HEK293 (cell line): ENCODE results near the gene TMEM121.

Experiments used
- CTCF ChIA-PET: fragments of 350-600 bp; formaldehyde crosslinking; extraction: SDS; loops from one replicate; lab custom pipeline; 2021; ENCODE audit warnings: antibody characterized with exemption; lab: Yijun Ruan, JAX
- POLR2A ChIA-PET: fragments of 300-600 bp; formaldehyde crosslinking; extraction: SDS; loops from one replicate; lab custom pipeline; 2020; ENCODE audit warnings: antibody characterized with exemption, inconsistent platforms; lab: Yijun Ruan, JAX
- H3K27ac ChIP-seq: fragments of 200-500 bp; sonication (Bioruptor generic); 2 replicates; pipeline ENCODE4 v1.5.1; 2014; ENCODE audit warnings: low read depth, low read length, control low read depth, inconsistent platforms; ENCODE audit errors: extremely low read depth
- H3K36me3 ChIP-seq, 2 experiments: fragments of 200-500 bp in 1 of 2; sonication (Bioruptor generic) in 1 of 2; 1 replicate in 1 of 2; 2 replicates in 1 of 2; pipeline ENCODE4 v1.5.1; 2014 to 2017; ENCODE audit warnings: inconsistent platforms in 2 of 2, low read length in 2 of 2; ENCODE audit not compliant: control insufficient read depth in 2 of 2, insufficient read depth in 1 of 2
- H3K4me1 ChIP-seq: fragments of 200-500 bp; sonication (Bioruptor generic); 2 replicates; pipeline ENCODE4 v1.5.1; 2014; ENCODE audit warnings: mild to moderate bottlenecking, low read length, inconsistent platforms; ENCODE audit not compliant: control insufficient read depth, insufficient read depth
- H3K4me3 ChIP-seq: 2 replicates; pipeline ENCODE4 v1.5.1; 2011; ENCODE audit warnings: low read depth, mild to moderate bottlenecking, control low read depth, low read length, moderate library complexity
- H3K9me3 ChIP-seq: fragments of 200-500 bp; sonication (Bioruptor generic); 2 replicates; pipeline ENCODE4 v1.5.1; 2014; ENCODE audit warnings: low read depth, low read length, inconsistent platforms; ENCODE audit not compliant: control insufficient read depth, insufficient read depth
- BCL11B ChIP-seq: fragments of 450-650 bp; formaldehyde crosslinking; IDR thresholded peaks from 2 replicates; pipeline ENCODE4 v1.5.1; 2016; ENCODE audit warnings: low read depth, missing biosample characterization, missing genetic modification characterization
- BCL6B ChIP-seq: fragments of 450-650 bp; formaldehyde crosslinking; IDR thresholded peaks from 2 replicates; pipeline ENCODE4 v1.5.1; 2017; ENCODE audit warnings: missing biosample characterization, missing genetic modification characterization
- GLI4 ChIP-seq: fragments of 450-650 bp; formaldehyde crosslinking; IDR thresholded peaks from 2 replicates; pipeline ENCODE4 v1.5.1; 2016; ENCODE audit warnings: missing biosample characterization, missing genetic modification characterization
- HOXC10 ChIP-seq: sonication (generic); formaldehyde crosslinking; IDR thresholded peaks from 2 replicates; pipeline ENCODE4 v1.8.1; 2023; ENCODE audit warnings: mild to moderate bottlenecking, missing genetic modification reagents
- PRDM10 ChIP-seq: fragments of 450-650 bp; formaldehyde crosslinking; IDR thresholded peaks from 2 replicates; pipeline ENCODE4 v1.5.1; 2016; ENCODE audit warnings: missing biosample characterization, missing genetic modification characterization
- TCF7L2 ChIP-seq: IDR thresholded peaks from 2 replicates; pipeline ENCODE4 v1.6.1; 2011; ENCODE audit warnings: low read depth, mild to moderate bottlenecking, inconsistent platforms, low read length, moderate library complexity, borderline replicate concordance
- ZBTB21 ChIP-seq: fragments of 450-650 bp; formaldehyde crosslinking; IDR thresholded peaks from 2 replicates; pipeline ENCODE4 v1.5.1; 2017; ENCODE audit warnings: missing biosample characterization, missing genetic modification characterization
- ZBTB8A ChIP-seq: fragments of 450-650 bp; formaldehyde crosslinking; IDR thresholded peaks from 2 replicates; pipeline ENCODE4 v1.5.1; 2016; ENCODE audit warnings: missing biosample characterization, missing genetic modification characterization
- ZNF132 ChIP-seq: fragments of 450-650 bp; formaldehyde crosslinking; IDR thresholded peaks from 2 replicates; pipeline ENCODE4 v1.5.1; 2017; ENCODE audit warnings: missing biosample characterization, missing genetic modification characterization, borderline replicate concordance
- ZNF148 ChIP-seq: fragments of 450-650 bp; formaldehyde crosslinking; IDR thresholded peaks from 2 replicates; pipeline ENCODE4 v1.5.0; 2017; ENCODE audit warnings: missing biosample characterization, missing genetic modification characterization, borderline replicate concordance
- ZNF174 ChIP-seq: fragments of 450-650 bp; formaldehyde crosslinking; IDR thresholded peaks from 2 replicates; pipeline ENCODE4 v1.5.0; 2017; ENCODE audit warnings: missing biosample characterization, mild to moderate bottlenecking, missing genetic modification characterization
- ZNF221 ChIP-seq: fragments of 450-650 bp; formaldehyde crosslinking; IDR thresholded peaks from 2 replicates; pipeline ENCODE4 v1.5.1; 2017; ENCODE audit warnings: missing biosample characterization, missing genetic modification characterization, borderline replicate concordance
- ZNF26 ChIP-seq: fragments of 450-650 bp; formaldehyde crosslinking; IDR thresholded peaks from 2 replicates; pipeline ENCODE4 v1.5.1; 2016; ENCODE audit warnings: missing biosample characterization, missing genetic modification characterization
- ZNF623 ChIP-seq: fragments of 450-650 bp; formaldehyde crosslinking; IDR thresholded peaks from 2 replicates; pipeline ENCODE4 v1.5.1; 2016; ENCODE audit warnings: missing biosample characterization, missing genetic modification characterization
- ZNF639 ChIP-seq: fragments of 450-650 bp; formaldehyde crosslinking; IDR thresholded peaks from 2 replicates; pipeline ENCODE4 v1.5.1; 2016; ENCODE audit warnings: missing biosample characterization, missing genetic modification characterization
- ZSCAN16 ChIP-seq: fragments of 450-650 bp; formaldehyde crosslinking; IDR thresholded peaks from 2 replicates; pipeline ENCODE4 v1.5.1; 2016; ENCODE audit warnings: missing biosample characterization, missing genetic modification characterization
- ZSCAN18 ChIP-seq: fragments of 450-650 bp; formaldehyde crosslinking; IDR thresholded peaks from 2 replicates; pipeline ENCODE4 v1.5.1; 2016; ENCODE audit warnings: missing biosample characterization, missing genetic modification characterization

The TMEM121 gene

GRCh38 chr14:105547741-105548169, 21.4 kb downstream of the TMEM121 start:
- POLR2A ChIA-PET, result no interaction called here
- CTCF ChIA-PET, result interaction anchor here (0.6 to 1.4 kb wide), 2 partner anchors 10 to 1135 kb away, joined by 3 read pairs; no protein-coding TSS in a partner anchor

GRCh38 chr14:105549481-105549880, 23.1 kb downstream of the TMEM121 start:
- Histone ChIP-seq H3K9me3 (no peaks in the 10 kb centered on the region), H3K4me3 (no peak overlapping the region), H3K27ac (no peak overlapping the region), H3K4me1 (no peaks in the 10 kb centered on the region), H3K36me3 (no peaks in the 10 kb centered on the region)
- ChIA-PET POLR2A (no interaction called here), CTCF (interaction anchor here (0.7 to 1.6 kb wide), 4 partner anchors 11 to 179 kb away, joined by 3 to 4 read pairs (median 3); no protein-coding TSS in a partner anchor)
- TF ChIP-seq GLI4, result no peak
- no peak for TF ChIP-seq ZNF148 (tag by site-specific recombination)
- no peak for TF ChIP-seq BCL6B (tag by site-specific recombination)
- TF ChIP-seq TCF7L2, result no peak
- no peak for TF ChIP-seq ZNF132 (tag by site-specific recombination)
- no peak for TF ChIP-seq ZBTB8A
- no peak for TF ChIP-seq ZSCAN16 (tag by site-specific recombination)
- no peak for TF ChIP-seq HOXC10 (CRISPR knock-in tag)
- TF ChIP-seq ZNF221 (tag by site-specific recombination), result no peak
- TF ChIP-seq BCL11B (tag by site-specific recombination), result no peak
- TF ChIP-seq ZNF639 (tag by site-specific recombination), result no peak
- TF ChIP-seq ZBTB21 (tag by site-specific recombination), result no peak
- no peak for TF ChIP-seq ZNF26 (tag by site-specific recombination)

More at GRCh38 chr14:105547741-105548169, 21.4 kb downstream of the TMEM121 start:
- Histone ChIP-seq H3K27ac (no peak overlapping the region), H3K4me1 (no peaks in the 10 kb centered on the region), H3K9me3 (no peaks in the 10 kb centered on the region), H3K36me3 (no peaks in the 10 kb centered on the region), H3K4me3 (no peak overlapping the region)
- no peak for TF ChIP-seq ZNF623 (tag by site-specific recombination)
- no peak for TF ChIP-seq ZSCAN18 (tag by site-specific recombination)
- no peak for TF ChIP-seq PRDM10 (tag by site-specific recombination)
- no peak for TF ChIP-seq ZNF174 (tag by site-specific recombination)
